Right forelimb (tissue), 1 donor: Measurements from ENCODE around the gene PTPN18.
A peak's percentile ranks its signal among the peaks of the same experiment; 100 is the strongest.

Experiments used
- DNase-seq: peaks from one replicate; pipeline ENCODE4 v3.0.0-alpha.2; 2018

PTPN18 gene

DNA sequence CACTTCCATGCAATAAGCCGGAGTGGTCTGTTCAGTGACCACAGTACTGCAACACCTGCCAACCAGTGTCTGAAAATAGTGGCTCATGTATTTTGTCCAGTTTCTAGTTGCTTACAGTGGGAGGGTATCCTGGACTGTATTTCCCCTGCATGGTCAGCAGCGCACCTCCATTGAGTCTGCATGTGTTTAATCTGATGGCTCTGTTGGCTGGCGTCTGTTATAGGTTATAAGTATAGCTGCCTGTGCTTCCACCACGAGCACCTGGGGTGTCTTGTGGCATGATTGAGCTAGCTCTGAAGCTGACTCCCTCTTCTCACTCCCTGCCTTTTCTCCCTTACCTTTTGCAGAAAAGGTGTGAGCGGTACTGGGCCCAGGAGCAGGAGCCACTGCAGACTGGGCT, 12.9 kb downstream of the PTPN18 start:
- no peak for DNase-seq

- DNase-seq: no peak
These were observed 13.6 kb downstream of the PTPN18 start for GRCh38 chr2:130369311-130369964.

GRCh38 chr2:130369965-130370341, 14.1 kb downstream of the PTPN18 start:
- no peak for DNase-seq

- DNase-seq: no peak
These were observed 14.6 kb downstream of the PTPN18 start for GRCh38 chr2:130370490-130370889.

DNA sequence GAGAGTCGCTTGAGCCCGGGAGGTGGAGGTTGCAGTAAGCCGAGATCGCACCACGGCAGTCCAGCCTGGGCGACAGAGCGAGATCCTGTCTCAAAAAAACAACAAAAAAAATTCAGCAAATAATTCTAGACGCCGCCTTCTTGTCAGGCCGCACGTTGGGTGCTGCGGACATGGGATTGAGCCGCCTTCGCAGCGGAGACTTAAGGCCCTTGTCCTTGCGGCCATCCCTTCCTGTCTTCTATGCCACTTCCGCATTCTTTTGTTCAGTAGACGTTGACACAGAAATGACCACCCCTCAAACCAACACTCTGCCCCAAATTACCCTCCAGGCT, 15.8 kb downstream of the PTPN18 start:
- DNase-seq: no peak

- peak; percentile 93 for DNase-seq
These were observed 16.4 kb downstream of the PTPN18 start for GRCh38 chr2:130372055-130372832.

GRCh38 chr2:130372833-130373807, 17.3 kb downstream of the PTPN18 start:
- no peak for DNase-seq

DNA sequence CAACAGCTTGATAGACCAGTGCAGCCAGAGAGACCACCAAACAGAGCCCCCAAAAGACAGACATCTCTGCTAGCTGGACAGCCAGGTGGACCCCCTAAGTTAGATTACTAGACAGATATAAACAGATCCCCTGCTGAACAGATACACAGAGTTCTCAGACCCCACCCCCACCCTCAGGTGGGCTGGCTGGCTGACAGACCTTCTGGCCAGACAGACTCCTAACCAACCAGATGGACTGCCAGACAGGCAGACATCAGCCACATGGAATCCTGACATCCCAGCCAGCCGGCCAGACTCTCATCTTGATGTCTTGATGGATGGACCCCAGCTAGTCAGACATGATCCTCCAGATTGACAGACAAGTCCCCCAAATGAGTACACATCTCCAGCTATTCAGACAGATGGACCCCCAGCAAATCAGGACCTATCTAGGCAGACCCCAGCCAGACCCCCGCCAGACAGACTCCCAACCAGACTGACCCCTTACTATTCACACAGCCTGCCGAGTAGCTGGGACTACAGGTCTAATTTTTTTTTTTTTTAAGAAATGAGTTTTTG, 18.0 kb downstream of the PTPN18 start:
- no peak for DNase-seq

DNA sequence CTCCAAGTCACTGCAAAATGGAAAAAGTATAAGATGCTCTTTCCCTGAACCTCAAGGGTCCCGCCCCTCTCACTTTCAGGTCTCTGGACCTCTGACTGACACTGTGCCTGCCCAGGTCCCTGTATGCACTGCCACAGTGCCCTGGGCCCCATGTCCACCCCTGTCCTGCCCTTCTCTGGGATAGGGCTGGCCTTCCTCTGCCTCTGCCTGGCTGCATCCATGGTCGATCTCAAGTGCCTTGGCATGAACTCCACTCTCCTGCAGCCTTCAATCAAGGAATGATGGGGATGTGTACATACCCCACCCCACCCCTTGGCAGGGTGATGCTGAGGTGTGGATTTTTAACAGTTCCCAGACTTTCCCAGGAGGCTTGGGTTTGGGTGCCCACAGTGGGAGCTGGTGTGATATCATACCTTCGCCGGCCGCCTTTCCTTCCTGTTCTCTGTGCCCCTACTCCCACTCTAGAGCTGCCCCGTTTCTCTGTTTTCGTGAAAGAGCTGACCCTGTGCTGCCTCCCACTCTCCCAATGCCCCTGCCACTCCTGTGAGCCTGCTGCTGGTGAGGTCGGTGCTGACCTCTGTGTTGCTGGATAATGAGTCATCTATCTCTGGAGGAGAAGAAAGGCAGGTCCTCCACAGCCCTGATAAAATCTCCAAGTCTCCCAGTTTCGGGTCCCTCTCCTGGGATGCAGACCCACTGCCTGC, 18.9 kb downstream of the PTPN18 start:
- DNase-seq: no peak

GRCh38 chr2:130375291-130376266, 19.7 kb downstream of the PTPN18 start:
- DNase-seq: no peak

DNA sequence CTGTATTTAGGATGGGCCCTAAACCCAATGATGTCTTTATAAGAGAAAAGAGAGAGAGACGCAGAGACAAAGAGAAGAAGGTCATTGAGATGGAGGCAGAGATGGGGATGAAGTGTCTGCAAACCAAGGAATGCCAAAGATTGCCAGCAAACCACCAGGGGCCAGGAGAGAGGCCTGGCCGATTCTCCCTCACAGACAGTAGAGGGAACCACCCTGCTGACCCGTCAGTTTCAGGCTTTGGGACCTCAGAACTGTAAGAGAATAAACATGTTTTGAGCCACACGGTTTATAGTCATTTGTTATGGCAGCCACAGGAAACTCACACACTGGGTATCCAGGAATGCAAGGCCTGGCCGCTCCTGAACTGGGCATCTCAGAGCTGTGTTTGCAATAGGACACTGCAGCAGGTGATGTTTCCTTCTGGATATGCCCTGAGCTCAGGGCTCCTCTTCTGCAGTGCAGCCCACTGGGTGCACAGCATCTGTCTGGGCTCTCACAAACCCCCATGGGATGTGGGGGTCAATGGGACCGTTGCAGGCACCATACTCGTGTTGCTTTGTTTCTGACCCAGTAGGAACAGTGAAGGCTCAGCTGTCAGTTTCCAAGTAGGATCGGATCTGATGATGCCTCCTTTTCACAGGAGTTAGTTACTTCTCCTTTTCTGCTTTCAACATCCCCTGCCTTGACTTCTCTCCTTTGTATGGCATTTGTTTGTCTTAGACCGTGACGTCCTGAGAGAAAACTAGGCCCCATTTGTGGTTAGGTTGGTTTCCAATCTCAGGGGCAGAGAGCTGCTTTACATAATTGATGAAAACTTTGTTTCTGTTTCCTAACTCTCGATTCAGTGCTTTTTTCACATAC, 20.8 kb downstream of the PTPN18 start:
- DNase-seq: no peak

- peak; percentile 38 for DNase-seq
These were observed 21.6 kb downstream of the PTPN18 start for GRCh38 chr2:130377491-130377890.

DNA sequence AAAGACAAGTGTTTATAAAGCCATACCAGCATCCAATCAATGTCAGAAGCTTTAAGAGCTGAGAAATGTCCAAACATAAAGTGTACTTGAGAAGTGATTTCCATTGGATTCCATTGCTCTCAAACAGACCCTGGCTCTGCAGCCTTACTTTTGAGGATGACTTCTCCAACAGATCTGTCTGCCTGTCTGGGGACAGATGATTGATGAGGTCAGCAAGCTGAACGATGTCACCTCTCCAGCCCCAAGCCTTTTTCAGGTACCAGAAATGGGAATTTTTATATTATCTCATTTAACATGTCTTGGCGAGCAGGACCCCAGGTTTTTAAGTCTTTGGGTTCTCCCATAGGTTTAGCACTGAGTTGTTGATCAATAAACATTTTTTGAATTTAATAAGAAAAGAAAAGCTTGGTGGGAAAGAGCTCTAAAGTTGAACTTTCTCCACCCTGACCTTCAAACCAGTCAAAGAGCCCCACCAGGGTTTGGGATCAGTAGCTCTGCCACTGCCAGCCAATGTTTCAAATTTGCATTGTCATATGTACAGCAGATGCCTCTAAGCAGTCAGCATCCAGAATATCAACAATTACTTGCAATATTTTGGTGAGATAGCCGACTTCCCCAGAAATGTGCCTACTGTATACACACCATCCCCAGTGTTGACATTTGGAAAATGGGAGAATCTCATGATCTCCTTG, 22.5 kb downstream of the PTPN18 start:
- no peak for DNase-seq

GRCh38 chr2:130378898-130379214, 23.0 kb downstream of the PTPN18 start:
- DNase-seq: no peak

DNA sequence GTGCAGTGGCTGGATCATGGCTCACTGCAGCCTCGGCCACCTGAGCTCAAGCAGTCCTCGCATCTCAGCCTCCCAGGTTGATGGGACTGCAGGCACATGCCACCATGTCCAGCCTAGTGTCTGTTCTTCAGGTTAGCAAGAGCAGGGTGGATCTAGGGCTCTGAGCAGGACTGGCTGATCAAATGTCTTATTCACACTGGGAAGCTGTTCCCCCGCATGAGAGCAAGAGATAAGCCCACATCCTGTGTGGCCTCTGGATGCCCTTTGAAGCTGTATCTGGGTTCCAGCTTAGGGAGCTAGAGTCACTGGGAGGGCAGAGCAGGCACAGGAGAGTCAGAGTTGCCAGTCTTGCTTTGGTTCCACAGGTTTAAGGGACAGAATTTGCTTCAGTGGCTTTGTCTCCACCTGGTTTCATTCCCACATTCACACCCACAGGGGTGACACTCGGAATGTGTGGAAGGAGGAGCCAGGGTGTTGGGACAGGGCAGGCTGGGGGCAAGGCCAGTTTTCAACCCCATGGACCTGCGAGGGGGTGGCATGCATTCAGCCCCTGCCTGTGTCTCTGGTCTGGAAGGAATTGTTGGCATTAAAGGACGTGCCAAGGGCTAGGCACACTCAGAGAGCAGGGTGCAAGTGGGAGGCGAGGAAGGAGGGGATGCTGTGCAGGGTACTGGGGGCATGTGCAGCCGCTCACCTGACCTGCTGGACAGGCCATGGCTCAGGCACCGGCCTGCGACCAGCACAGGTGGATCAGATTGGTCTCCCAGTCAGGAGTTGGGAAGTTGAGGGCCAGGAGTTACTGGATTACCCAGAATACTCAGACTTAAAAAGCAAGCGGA, 24.5 kb downstream of the PTPN18 start:
- DNase-seq: no peak

- no peak for DNase-seq
These were observed 25.3 kb downstream of the PTPN18 start for GRCh38 chr2:130381145-130381544.

DNA sequence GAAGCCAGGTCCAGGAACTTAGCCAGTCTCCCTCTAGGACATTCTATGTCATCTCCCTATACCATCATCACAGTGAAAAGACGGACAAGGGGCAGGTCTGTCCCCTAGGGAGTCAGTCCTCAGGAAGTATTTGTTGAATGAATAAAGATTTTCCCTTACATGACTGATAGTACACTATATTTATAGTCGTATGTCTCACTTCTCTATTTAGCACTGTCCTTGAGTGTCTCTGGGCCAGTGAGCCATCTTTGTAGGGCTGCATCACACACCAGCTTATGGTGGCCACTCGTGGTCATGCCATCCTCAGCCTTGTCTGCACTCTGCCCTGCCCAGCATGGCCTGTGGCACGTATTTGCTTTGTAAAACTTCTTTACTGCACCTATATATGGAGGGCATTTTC, 25.8 kb downstream of the PTPN18 start:
- no peak for DNase-seq

- DNase-seq: no peak
These were observed 26.6 kb downstream of the PTPN18 start for GRCh38 chr2:130382313-130382917.
